ENCODE measurements around the gene ACTN4. TPM values are rescaled to one million over a fixed set of nuclear protein-coding genes. Genes with fewer than 3 reads are reported as not detected.
"Not testable (repeated sequence)": the region's sequence is repeated elsewhere in the genome, so short reads cannot be mapped to it uniquely, and the experiment has no call there.

ACTN4 gene
- total and polyA plus RNA-seq, 10 of the 15 experiments (the other 5 are each of a cell fraction or from before 2014, with no cell fraction given), result 2.4 to 293 (median 72.5) TPM

- H3K9ac ChIP-seq (ENCODE audit: control insufficient read depth, insufficient read depth, low read length), result no peak overlapping the region
- no peaks in the 10 kb centered on the region for H3K9me3 ChIP-seq (replicated peaks; ENCODE audit: control insufficient read depth, insufficient read depth, low read length)
- TF ChIP-seq NBN (IDR thresholded peaks at IDR 0.05) (no peak), BHLHE40 (IDR thresholded peaks at IDR 0.05; ENCODE audit: borderline replicate concordance in 1 of 2, low read depth in 2 of 2, low read length in 1 of 2) (no peak), POLR2A (IDR thresholded peaks at IDR 0.05; ENCODE audit: low read depth, low read length) (0 out of 2 replicates have a peak, but pooled peaks have one; percentile 27)
- in situ Hi-C loops (cut with MboI) (loop anchor here (25.0 kb wide), 1 partner anchor 217 kb away; the partner anchor contains the start of gene FAM98C), intact Hi-C loops (cut with micrococcal nuclease; ENCODE audit: unreplicated experiment) (no loop called here)
- no peaks in the 10 kb centered on the region for H3K4me1 ChIP-seq (ENCODE audit: control insufficient read depth, insufficient read depth, low read length)
- H3K36me3 ChIP-seq (ENCODE audit: control insufficient read depth in 2 of 2, insufficient read depth in 2 of 2, low read length in 1 of 2), result peaks cover 12 to 16% of the 10 kb centered on the region in 2 experiments
- no TSS peak for BruUV-seq (replicated peaks)
- no peak overlapping the region for H3K4me2 ChIP-seq (ENCODE audit: control insufficient read depth, insufficient read depth)
- no peak overlapping the region for H3K27ac ChIP-seq (ENCODE audit: control insufficient read depth, insufficient read depth)
- no peak overlapping the region for H2AFZ ChIP-seq (ENCODE audit: control insufficient read depth, low read depth, low read length)
- SMC1A ChIA-PET (ENCODE audit: uncharacterized antibody, unreplicated experiment), result no interaction called here
- 100% methylated on average over 6 of the region's 6 CpGs for WGBS (ENCODE audit: insufficient coverage, insufficient replicate concordance, low lambda C conversion rate, missing lambda C conversion rate)
- ATAC-seq (no peak), FAIRE-seq (no peak), DNase-seq (ENCODE audit: low read depth, low spot score) (no peak)
- H3K4me3 ChIP-seq, result no peak overlapping the region
- H3K79me2 ChIP-seq (ENCODE audit: control insufficient read depth, insufficient read depth, low read length), result no peaks in the 10 kb centered on the region
- RAD21 ChIA-PET (ENCODE audit: unreplicated experiment), result interaction anchor here (1.0 kb wide), 1 partner anchor 11 kb away, joined by 3 read pairs; the partner anchor contains the start of gene EIF3K
- POLR2A ChIA-PET, result interaction anchor here (0.6 kb wide), 1 partner anchor 10 kb away, joined by 3 read pairs; the partner anchor contains the start of gene EIF3K
- no peaks in the 10 kb centered on the region for H3K27me3 ChIP-seq (replicated peaks in 1 of 2; ENCODE audit: control insufficient read depth in 2 of 2, insufficient read depth in 2 of 2, low read length in 1 of 2)
- H4K20me1 ChIP-seq (ENCODE audit: control insufficient read depth, insufficient read depth), result no peaks in the 10 kb centered on the region
- CTCF ChIA-PET, result interaction anchor here (1.0 kb wide), 2 partner anchors 74 to 227 kb away, joined by 4 to 5 read pairs; partner anchors contain the start of gene FAM98C
Observed at GRCh38 chr19:38629568-38629967, 17.9 kb upstream of the ACTN4 start.

- H3K9me3 ChIP-seq (replicated peaks; ENCODE audit: control insufficient read depth, insufficient read depth, low read length); H3K27me3 ChIP-seq (replicated peaks in 1 of 2; ENCODE audit: control insufficient read depth in 2 of 2, insufficient read depth in 2 of 2, low read length in 1 of 2); H3K9ac ChIP-seq (ENCODE audit: control insufficient read depth, insufficient read depth, low read length); SMC1A ChIA-PET (ENCODE audit: uncharacterized antibody, unreplicated experiment); H3K27ac ChIP-seq (ENCODE audit: control insufficient read depth, insufficient read depth); POLR2A ChIA-PET; H2AFZ ChIP-seq (ENCODE audit: control insufficient read depth, low read depth, low read length); H3K4me3 ChIP-seq; CTCF ChIA-PET; RAD21 ChIA-PET (ENCODE audit: unreplicated experiment); H3K4me2 ChIP-seq (ENCODE audit: control insufficient read depth, insufficient read depth); DNase-seq (ENCODE audit: low read depth, low spot score); H3K79me2 ChIP-seq (ENCODE audit: control insufficient read depth, insufficient read depth, low read length); H3K4me1 ChIP-seq (ENCODE audit: control insufficient read depth, insufficient read depth, low read length); ATAC-seq; FAIRE-seq; H4K20me1 ChIP-seq (ENCODE audit: control insufficient read depth, insufficient read depth): not testable (repeated sequence)
- peaks cover 18 to 19% of the 10 kb centered on the region in 2 experiments for H3K36me3 ChIP-seq (ENCODE audit: control insufficient read depth in 2 of 2, insufficient read depth in 2 of 2, low read length in 1 of 2)
- 96% methylated on average over 11 of the region's 11 CpGs for WGBS (ENCODE audit: insufficient coverage, insufficient replicate concordance, low lambda C conversion rate, missing lambda C conversion rate)
- intact Hi-C loops (cut with micrococcal nuclease; ENCODE audit: unreplicated experiment), result loop anchor here (5.0 kb wide), 1 partner anchor 229 kb away; the partner anchor contains the start of gene FAM98C
- in situ Hi-C loops (cut with MboI), result loop anchor here (25.0 kb wide), 1 partner anchor 219 kb away; the partner anchor contains the start of gene FAM98C
- BruUV-seq (replicated peaks), result TSS peak; percentile 30
Observed at GRCh38 chr19:38631301-38631700, 16.1 kb upstream of the ACTN4 start.

- H2AFZ ChIP-seq (ENCODE audit: control insufficient read depth, low read depth, low read length); H3K4me2 ChIP-seq (ENCODE audit: control insufficient read depth, insufficient read depth); DNase-seq (ENCODE audit: low read depth, low spot score); H3K27me3 ChIP-seq (replicated peaks in 1 of 2; ENCODE audit: control insufficient read depth in 2 of 2, insufficient read depth in 2 of 2, low read length in 1 of 2); POLR2A ChIA-PET; FAIRE-seq; H3K9ac ChIP-seq (ENCODE audit: control insufficient read depth, insufficient read depth, low read length); BruUV-seq (replicated peaks); H3K4me3 ChIP-seq; H4K20me1 ChIP-seq (ENCODE audit: control insufficient read depth, insufficient read depth); ATAC-seq; SMC1A ChIA-PET (ENCODE audit: uncharacterized antibody, unreplicated experiment); H3K9me3 ChIP-seq (replicated peaks; ENCODE audit: control insufficient read depth, insufficient read depth, low read length); H3K79me2 ChIP-seq (ENCODE audit: control insufficient read depth, insufficient read depth, low read length); H3K27ac ChIP-seq (ENCODE audit: control insufficient read depth, insufficient read depth): not testable (repeated sequence)
- in situ Hi-C loops (cut with MboI), result loop anchor here (25.0 kb wide), 1 partner anchor 220 kb away; the partner anchor contains the start of gene FAM98C
- intact Hi-C loops (cut with micrococcal nuclease; ENCODE audit: unreplicated experiment), result loop anchor here (5.0 kb wide), 1 partner anchor 230 kb away; the partner anchor contains the start of gene FAM98C
- ChIA-PET CTCF (interaction anchor here (5.2 kb wide), 1 partner anchor 87 kb away, joined by 103 read pairs; no protein-coding TSS in a partner anchor), RAD21 (ENCODE audit: unreplicated experiment) (interaction anchor here (5.9 kb wide), 1 partner anchor 86 kb away, joined by 70 read pairs; no protein-coding TSS in a partner anchor)
- WGBS (ENCODE audit: insufficient coverage, insufficient replicate concordance, low lambda C conversion rate, missing lambda C conversion rate), result 84% methylated on average over 7 of the region's 7 CpGs
- peaks cover 16 to 24% of the 10 kb centered on the region in 2 experiments for H3K36me3 ChIP-seq (ENCODE audit: control insufficient read depth in 2 of 2, insufficient read depth in 2 of 2, low read length in 1 of 2)
- H3K4me1 ChIP-seq (ENCODE audit: control insufficient read depth, insufficient read depth, low read length), result peaks cover 12% of the 10 kb centered on the region
Observed at GRCh38 chr19:38631811-38632475, 15.5 kb upstream of the ACTN4 start.

All from GM12878 (cell line).